GM18517 (cell line): ENCODE data around the gene NRXN3.

Experiments
- ATAC-seq: cut with Tn5 transposase; IDR thresholded peaks from one replicate; pipeline ENCODE4 v1.9.1; 2021; ENCODE audit warnings: mild to moderate bottlenecking, moderate library complexity; ENCODE audit not compliant: unreplicated experiment

The NRXN3 gene

GRCh38 chr14:79693935-79694334 is 1523.8 kb downstream of the NRXN3 start:
- no peak for ATAC-seq

GRCh38 chr14:79695307-79695706 is 1525.1 kb downstream of the NRXN3 start:
- no peak for ATAC-seq

GRCh38 chr14:79698298-79698711 is 1528.1 kb downstream of the NRXN3 start:
- no peak for ATAC-seq

GRCh38 chr14:79699206-79699605 is 1529.0 kb downstream of the NRXN3 start:
- ATAC-seq, result no peak

- ATAC-seq, result no peak
Measured at GRCh38 chr14:79701371-79701770, 1531.2 kb downstream of the NRXN3 start.

- ATAC-seq, result no peak
Measured at GRCh38 chr14:79702197-79702596, 1532.0 kb downstream of the NRXN3 start.

GRCh38 chr14:79703209-79703608 is 1533.0 kb downstream of the NRXN3 start:
- ATAC-seq, result no peak

GRCh38 chr14:79704041-79704807 is 1534.1 kb downstream of the NRXN3 start:
- no peak for ATAC-seq

GRCh38 chr14:79705126-79705894 is 1535.1 kb downstream of the NRXN3 start:
- no peak for ATAC-seq

GRCh38 chr14:79706382-79706781 is 1536.2 kb downstream of the NRXN3 start:
- ATAC-seq, result no peak

GRCh38 chr14:79708426-79709388 is 1538.5 kb downstream of the NRXN3 start:
- no peak for ATAC-seq

GRCh38 chr14:79709573-79709972 is 1539.4 kb downstream of the NRXN3 start:
- no peak for ATAC-seq

GRCh38 chr14:79712302-79712950 is 1542.3 kb downstream of the NRXN3 start:
- ATAC-seq, result no peak

- ATAC-seq, result no peak
Measured at GRCh38 chr14:79721399-79722084, 1551.4 kb downstream of the NRXN3 start.

GRCh38 chr14:79724934-79725717 is 1555.0 kb downstream of the NRXN3 start:
- no peak for ATAC-seq

GRCh38 chr14:79727900-79728299 is 1557.7 kb downstream of the NRXN3 start:
- no peak for ATAC-seq

- no peak for ATAC-seq
Measured at GRCh38 chr14:79728331-79728730, 1558.2 kb downstream of the NRXN3 start.

GRCh38 chr14:79729731-79730130 is 1559.6 kb downstream of the NRXN3 start:
- no peak for ATAC-seq

GRCh38 chr14:79730196-79730595 is 1560.0 kb downstream of the NRXN3 start:
- no peak for ATAC-seq
